Umbilical cord (tissue), 2 donors: ENCODE results near the gene ZFHX3. TPM values are rescaled to one million over a fixed set of nuclear protein-coding genes. Genes with fewer than 3 reads are reported as not detected.

Experiments used
- DNase-seq: peaks from one replicate; pipeline ENCODE4 v3.0.0-alpha.2; 2015; ENCODE audit warnings: low spot score
- total RNA-seq: library from RNA; depleted of rRNA; stranded (reverse); fragments of >200 nt; gene quantifications from one replicate; pipeline ENCODE4 v1.2.3, GENCODE V29; 2014; ENCODE audit warnings: low replicate concordance; ENCODE audit not compliant: insufficient read depth

The ZFHX3 gene
- total RNA-seq, 1 donor from 2014 or later = 26.7 TPM

- DNase-seq = peak; percentile 62
Observed at GRCh38 chr16:72876221-72876620, 171.7 kb downstream of the ZFHX3 start.

GRCh38 chr16:72875291-72876031, 172.5 kb downstream of the ZFHX3 start:
- no peak for DNase-seq

- no peak for DNase-seq
Observed at GRCh38 chr16:72873853-72874252, 174.1 kb downstream of the ZFHX3 start.

GRCh38 chr16:72873044-72873443, 174.9 kb downstream of the ZFHX3 start:
- DNase-seq = no peak

- no peak for DNase-seq
Observed at GRCh38 chr16:72865835-72866234, 182.1 kb downstream of the ZFHX3 start.

GRCh38 chr16:72865258-72865657, 182.7 kb downstream of the ZFHX3 start:
- DNase-seq = no peak

GRCh38 chr16:72864130-72864833, 183.6 kb downstream of the ZFHX3 start:
- no peak for DNase-seq

- DNase-seq = no peak
Observed at GRCh38 chr16:72862090-72862489, 185.8 kb downstream of the ZFHX3 start.

- no peak for DNase-seq
Observed at GRCh38 chr16:72860726-72861562, 187.0 kb downstream of the ZFHX3 start.

- DNase-seq = no peak
Observed at GRCh38 chr16:72859581-72859980, 188.3 kb downstream of the ZFHX3 start.

- peak; percentile 67 for DNase-seq
Observed at GRCh38 chr16:72858665-72859493, 189.0 kb downstream of the ZFHX3 start.

- no peak for DNase-seq
Observed at GRCh38 chr16:72857834-72858664, 189.9 kb downstream of the ZFHX3 start.

- DNase-seq = no peak
Observed at GRCh38 chr16:72856797-72857196, 191.1 kb downstream of the ZFHX3 start.

- DNase-seq = peak; percentile 93
Observed at GRCh38 chr16:72854267-72854959, 193.5 kb downstream of the ZFHX3 start.

- peak; percentile 26 for DNase-seq
Observed at GRCh38 chr16:72853575-72854266, 194.2 kb downstream of the ZFHX3 start.

GRCh38 chr16:72852421-72852820, 195.5 kb downstream of the ZFHX3 start:
- no peak for DNase-seq

GRCh38 chr16:72850853-72851252, 197.1 kb downstream of the ZFHX3 start:
- peak; percentile 80 for DNase-seq

GRCh38 chr16:72850021-72850420, 197.9 kb downstream of the ZFHX3 start:
- no peak for DNase-seq
